Upper lobe of left lung (tissue), 6 donors: ENCODE results near the gene DGAT2L6. TPM values are rescaled to one million over a fixed set of nuclear protein-coding genes. Genes with fewer than 3 reads are reported as not detected.

ENCODE experiments used
- ATAC-seq, 2 donors: fragments of 200-7000 bp; cut with Tn5 transposase; one replicate each; pipeline ENCODE4 v1.9.1; 2022; ENCODE audit warnings: mild to moderate bottlenecking in 2 of 2, moderate library complexity in 2 of 2; ENCODE audit not compliant: low FRiP score in 2 of 2
- DNase-seq, 2 donors: peaks; one replicate each; pipeline ENCODE4 v3.0.0-alpha.2; 2019 to 2020
- H3K27ac ChIP-seq, 4 donors: fragments of 200-600 bp; sonication (generic); one replicate each; pipeline ENCODE4 v1.5.1; 2016 to 2019
- H3K27me3 ChIP-seq, 4 donors: fragments of 200-600 bp; sonication (generic); one replicate each; pipeline ENCODE4 v1.5.1; 2017 to 2019
- H3K36me3 ChIP-seq, 4 donors: fragments of 200-600 bp; sonication (generic); one replicate each; pipeline ENCODE4 v1.5.1; 2016 to 2019
- H3K4me1 ChIP-seq, 4 donors: fragments of 200-600 bp; sonication (generic); one replicate each; pipeline ENCODE4 v1.5.1; 2018 to 2019
- H3K4me3 ChIP-seq, 4 donors: fragments of 200-600 bp; sonication (generic); one replicate each; pipeline ENCODE4 v1.5.1; 2017 to 2019; ENCODE audit warnings: mild to moderate bottlenecking in 2 of 4, moderate library complexity in 1 of 4
- H3K9me3 ChIP-seq, 4 donors: fragments of 200-600 bp; sonication (generic); one replicate each; pipeline ENCODE4 v1.5.1; 2018 to 2019
- EP300 ChIP-seq, 4 donors: sonication (generic); formaldehyde crosslinking; IDR thresholded peaks; one replicate each; pipeline ENCODE4 v1.5.1; 2017; ENCODE audit warnings: antibody characterized with exemption in 4 of 4, control low read depth in 2 of 4
- POLR2A ChIP-seq, 4 donors: fragments of 450-650 bp; IDR thresholded peaks; one replicate each; pipeline ENCODE4 v1.5.1; 2016 to 2017; ENCODE audit warnings: antibody characterized with exemption in 4 of 4, mild to moderate bottlenecking in 2 of 4
- POLR2AphosphoS5 ChIP-seq, 2 donors: sonication (generic); formaldehyde crosslinking; IDR thresholded peaks; one replicate each; pipeline ENCODE4 v1.5.1; 2017; ENCODE audit warnings: antibody characterized with exemption in 2 of 2
- WGBS, 2 donors: methylation state at CpG; one replicate each; pipeline ENCODE4 v1.1.5; 2017 to 2018; 5-methylcytosine and 5-hydroxymethylcytosine counted together
- total RNA-seq, 6 donors: library from RNA; depleted of rRNA in 4 of 6; stranded (reverse); fragments of >200 nt in 4 of 6; gene quantifications; one replicate each; pipeline versions ENCODE4 v1.1.0 to v1.2.1, GENCODE V29; 2016 to 2021
- TF ChIP-seq, protein P1 (sequence below), 6 experiments: fragments of 450-650 bp in 4 of 6; fragments of 200-600 bp in 2 of 6; sonication (generic) in 2 of 6; IDR thresholded peaks; one replicate each; pipeline ENCODE4 v1.5.1; 2016 to 2019; ENCODE audit warnings: antibody characterized with exemption in 6 of 6
- donor health status: DM: no; HTN: no; CAD: no; lungs with moderate emphysema.
- donor health status: DM: no; HTN: yes; CAD: no; lungs with severe emphysema.

Gene DGAT2L6
- total RNA-seq, 6 donors from 2014 or later: not detected

DNA sequence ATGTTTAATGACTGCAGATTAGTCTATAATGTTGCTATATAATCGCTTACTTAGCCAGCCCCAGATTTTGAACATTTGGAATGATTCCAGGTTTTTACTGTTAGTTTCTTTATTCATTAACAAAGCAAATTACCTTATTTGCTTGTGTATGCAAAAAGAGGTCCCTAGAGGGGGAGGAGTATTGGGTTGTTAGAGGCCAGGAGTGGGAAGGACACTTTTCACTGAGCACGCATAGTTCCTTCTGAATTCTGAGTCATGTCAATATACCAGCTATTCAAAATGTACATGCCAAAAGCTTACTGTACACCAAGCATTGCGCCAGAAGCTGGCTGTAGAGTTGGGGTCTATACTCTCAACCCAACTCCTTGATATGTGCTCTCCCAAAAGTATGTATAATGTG, 5.1 kb upstream of the DGAT2L6 start:
- ATAC-seq: no peak
- no peaks in the 10 kb centered on the region for H3K27me3 ChIP-seq
- WGBS, 2 donors: 73 to 79% methylated on average over 2 to 3 of the region's 3 CpGs

DNA sequence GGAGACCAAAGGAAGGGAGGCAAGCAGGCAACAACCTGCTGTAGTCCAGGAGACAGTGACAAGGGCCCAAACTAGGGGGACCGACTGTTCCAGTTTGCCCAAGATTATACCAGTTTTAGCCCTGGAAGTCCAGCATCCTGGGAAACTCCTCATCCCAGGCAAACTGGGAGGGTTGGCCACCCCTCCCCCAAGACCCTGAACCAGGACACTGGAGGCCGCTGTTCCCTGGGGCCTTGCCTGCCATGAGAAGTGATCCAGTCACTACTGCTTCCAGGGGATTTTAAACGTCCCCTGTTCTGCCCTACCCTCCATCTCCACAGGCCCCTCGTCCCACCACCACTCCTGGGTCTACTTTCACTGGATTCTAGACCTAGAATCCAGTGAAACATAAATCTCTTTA, 4.3 kb upstream of the DGAT2L6 start:
- Histone ChIP-seq H3K4me3 (no peak overlapping the region), H3K36me3 (no peaks in the 10 kb centered on the region), H3K27ac (no peak overlapping the region), H3K4me1 (no peaks in the 10 kb centered on the region), H3K27me3 (no peaks in the 10 kb centered on the region), H3K9me3 (no peaks in the 10 kb centered on the region)
- no peak for TF ChIP-seq EP300 (IDR thresholded peaks at IDR 0.05)
- no peak for TF ChIP-seq POLR2AphosphoS5 (IDR thresholded peaks at IDR 0.05)
- TF ChIP-seq, protein P1, sequence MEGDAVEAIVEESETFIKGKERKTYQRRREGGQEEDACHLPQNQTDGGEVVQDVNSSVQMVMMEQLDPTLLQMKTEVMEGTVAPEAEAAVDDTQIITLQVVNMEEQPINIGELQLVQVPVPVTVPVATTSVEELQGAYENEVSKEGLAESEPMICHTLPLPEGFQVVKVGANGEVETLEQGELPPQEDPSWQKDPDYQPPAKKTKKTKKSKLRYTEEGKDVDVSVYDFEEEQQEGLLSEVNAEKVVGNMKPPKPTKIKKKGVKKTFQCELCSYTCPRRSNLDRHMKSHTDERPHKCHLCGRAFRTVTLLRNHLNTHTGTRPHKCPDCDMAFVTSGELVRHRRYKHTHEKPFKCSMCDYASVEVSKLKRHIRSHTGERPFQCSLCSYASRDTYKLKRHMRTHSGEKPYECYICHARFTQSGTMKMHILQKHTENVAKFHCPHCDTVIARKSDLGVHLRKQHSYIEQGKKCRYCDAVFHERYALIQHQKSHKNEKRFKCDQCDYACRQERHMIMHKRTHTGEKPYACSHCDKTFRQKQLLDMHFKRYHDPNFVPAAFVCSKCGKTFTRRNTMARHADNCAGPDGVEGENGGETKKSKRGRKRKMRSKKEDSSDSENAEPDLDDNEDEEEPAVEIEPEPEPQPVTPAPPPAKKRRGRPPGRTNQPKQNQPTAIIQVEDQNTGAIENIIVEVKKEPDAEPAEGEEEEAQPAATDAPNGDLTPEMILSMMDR (IDR thresholded peaks at IDR 0.05): no peak
- no peak for TF ChIP-seq POLR2A (IDR thresholded peaks at IDR 0.05)
- no peak for ATAC-seq
- WGBS, 2 donors: 68 to 75% methylated on average over 3 to 4 of the region's 4 CpGs
- DNase-seq: no peak

More for the DNA sequence above, 5.1 kb upstream of the DGAT2L6 start:
- no peaks in the 10 kb centered on the region for H3K4me1 ChIP-seq
- no peak overlapping the region for H3K4me3 ChIP-seq
- H3K36me3 ChIP-seq: no peaks in the 10 kb centered on the region
- no peak for DNase-seq
- no peak overlapping the region for H3K27ac ChIP-seq
- H3K9me3 ChIP-seq: no peaks in the 10 kb centered on the region
- no peak for TF ChIP-seq EP300 (IDR thresholded peaks at IDR 0.05)
- no peak for TF ChIP-seq POLR2A (IDR thresholded peaks at IDR 0.05)
- TF ChIP-seq, protein P1 (IDR thresholded peaks at IDR 0.05): no peak
- no peak for TF ChIP-seq POLR2AphosphoS5 (IDR thresholded peaks at IDR 0.05)

DNA sequence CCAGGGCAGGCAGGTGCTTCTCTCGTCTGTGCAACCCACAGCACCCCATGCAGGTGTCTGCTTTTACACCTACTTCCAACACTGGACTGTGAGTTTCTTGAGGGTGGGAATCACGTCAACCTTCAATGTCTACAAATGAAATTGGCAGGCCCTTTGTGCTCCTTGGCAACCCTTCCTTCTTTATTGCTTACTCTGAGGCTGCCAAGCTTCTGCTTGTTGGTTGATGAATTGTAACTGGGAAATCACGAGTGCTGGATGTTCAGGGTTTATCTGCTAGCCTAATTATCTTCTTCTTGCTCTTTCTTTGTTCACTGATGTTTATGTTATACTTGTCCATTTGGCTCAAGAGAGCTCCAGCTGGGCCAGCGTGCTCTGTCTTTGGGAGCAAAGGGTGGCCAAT, 2.5 kb upstream of the DGAT2L6 start:
- no peak for TF ChIP-seq EP300 (IDR thresholded peaks at IDR 0.05)
- TF ChIP-seq POLR2AphosphoS5 (IDR thresholded peaks at IDR 0.05): no peak
- TF ChIP-seq, protein P1 (IDR thresholded peaks at IDR 0.05): no peak
- no peak for TF ChIP-seq POLR2A (IDR thresholded peaks at IDR 0.05)
- H3K27ac ChIP-seq: no peak overlapping the region
- no peak for ATAC-seq
- H3K9me3 ChIP-seq: no peaks in the 10 kb centered on the region
- DNase-seq: no peak
- no peaks in the 10 kb centered on the region for H3K36me3 ChIP-seq
- no peak overlapping the region for H3K4me3 ChIP-seq
- no peaks in the 10 kb centered on the region for H3K27me3 ChIP-seq
- H3K4me1 ChIP-seq: no peaks in the 10 kb centered on the region
- WGBS, 2 donors: 56 to 60% methylated on average over 4 of the region's 4 CpGs

DNA sequence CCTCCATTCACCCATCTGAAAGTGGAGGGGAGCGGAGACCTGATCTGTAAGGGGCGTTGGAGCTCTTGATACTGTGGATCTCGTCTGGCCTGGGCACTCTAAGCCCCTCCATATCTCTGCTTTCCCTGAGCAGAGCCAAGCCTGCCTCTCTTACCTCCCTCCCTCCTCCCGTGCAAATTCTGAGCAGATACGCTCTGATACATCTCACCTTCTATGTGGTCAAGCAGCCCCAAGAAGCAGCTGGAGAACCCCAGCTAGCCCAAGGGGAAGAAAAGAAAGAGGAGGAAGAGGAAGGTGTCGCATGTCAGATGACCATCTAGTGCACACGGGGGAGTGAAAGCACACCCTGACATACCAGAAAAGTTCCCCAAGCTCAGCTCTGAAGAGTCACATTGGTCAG, 1.9 kb upstream of the DGAT2L6 start:
- Histone ChIP-seq H3K4me3 (no peak overlapping the region), H3K27ac (no peak overlapping the region), H3K36me3 (no peaks in the 10 kb centered on the region), H3K9me3 (no peaks in the 10 kb centered on the region), H3K27me3 (no peaks in the 10 kb centered on the region), H3K4me1 (no peaks in the 10 kb centered on the region)
- TF ChIP-seq, protein P1 (IDR thresholded peaks at IDR 0.05): no peak
- no peak for TF ChIP-seq EP300 (IDR thresholded peaks at IDR 0.05)
- TF ChIP-seq POLR2A (IDR thresholded peaks at IDR 0.05): no peak
- no peak for TF ChIP-seq POLR2AphosphoS5 (IDR thresholded peaks at IDR 0.05)
- DNase-seq (no peak), ATAC-seq (no peak)
- 82 to 83% methylated on average over 1 to 7 of the region's 7 CpGs for WGBS, 2 donors

DNA sequence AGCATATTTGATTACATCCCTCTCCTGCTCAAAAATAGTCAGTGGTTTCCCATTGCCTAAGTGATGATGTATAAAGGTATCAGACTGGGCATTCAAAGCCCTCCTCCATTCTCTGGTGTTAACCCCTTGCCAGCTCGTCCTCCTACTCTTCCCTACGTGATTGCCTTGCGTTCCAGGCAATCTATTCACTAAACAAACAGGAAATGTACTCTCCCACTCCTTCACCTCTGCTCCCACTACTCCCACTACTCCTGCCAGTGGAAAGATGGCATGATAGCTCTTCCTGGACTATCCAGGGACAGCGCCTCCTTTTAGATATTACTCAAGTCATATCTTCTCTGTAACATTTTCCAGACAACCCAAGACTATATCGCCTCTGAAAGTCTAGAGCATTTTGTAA, 5.8 kb downstream of the DGAT2L6 start:
- H3K27me3 ChIP-seq: no peaks in the 10 kb centered on the region
- no peak overlapping the region for H3K4me3 ChIP-seq
- no peaks in the 10 kb centered on the region for H3K4me1 ChIP-seq
- H3K36me3 ChIP-seq: no peaks in the 10 kb centered on the region
- TF ChIP-seq POLR2AphosphoS5 (IDR thresholded peaks at IDR 0.05) (no peak), POLR2A (IDR thresholded peaks at IDR 0.05) (no peak), EP300 (IDR thresholded peaks at IDR 0.05) (no peak)
- TF ChIP-seq, protein P1 (IDR thresholded peaks at IDR 0.05): no peak
- ATAC-seq (no peak), DNase-seq (no peak)
- H3K9me3 ChIP-seq: no peaks in the 10 kb centered on the region
- 75 to 93% methylated on average over 5 of the region's 5 CpGs for WGBS, 2 donors
- no peak overlapping the region for H3K27ac ChIP-seq
